Measurements from ENCODE around the gene SRI.
"Not testable (repeated sequence)": the region's sequence is repeated elsewhere in the genome, so short reads cannot be mapped to it uniquely, and the experiment has no call there.

The SRI gene

DNA sequence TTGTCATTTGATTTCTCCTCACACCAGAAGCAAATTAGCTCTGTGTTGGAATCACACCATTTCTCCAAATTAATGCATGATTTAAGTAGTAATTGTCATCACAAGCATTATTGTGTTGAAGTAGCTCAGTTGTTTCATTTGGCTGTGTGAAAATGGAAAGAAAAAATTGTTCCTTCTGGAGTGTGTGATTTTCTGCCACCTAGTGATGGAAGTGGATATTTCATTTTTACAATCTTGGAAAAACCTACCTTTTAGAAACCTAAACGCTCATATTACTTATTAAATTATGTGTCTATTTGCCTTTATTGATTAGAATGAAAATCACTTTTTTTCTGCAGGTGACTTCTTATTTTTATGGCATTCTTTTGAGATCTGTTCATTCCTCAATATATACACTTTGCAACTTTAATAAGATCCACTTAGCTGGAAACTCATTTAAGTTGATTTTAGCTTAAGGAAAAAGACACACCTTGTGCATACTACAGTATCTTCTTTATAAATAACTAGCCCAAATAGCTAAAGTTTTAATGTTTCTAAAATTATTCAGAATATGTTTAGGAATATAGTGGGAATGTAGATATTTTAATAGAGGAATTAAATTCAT lies 50.0 kb downstream of the SRI start:
- DNase-seq (ENCODE audit: low spot score in 2 of 2) = no peak
- Mint-ChIP-seq H3K4me1 (no peaks in the 10 kb centered on the region), H3K27ac (no peak overlapping the region), H3K9me3 (no peaks in the 10 kb centered on the region), H3K4me3 (no peak overlapping the region), H3K36me3 (no peaks in the 10 kb centered on the region)
- ATAC-seq = no peak

DNA sequence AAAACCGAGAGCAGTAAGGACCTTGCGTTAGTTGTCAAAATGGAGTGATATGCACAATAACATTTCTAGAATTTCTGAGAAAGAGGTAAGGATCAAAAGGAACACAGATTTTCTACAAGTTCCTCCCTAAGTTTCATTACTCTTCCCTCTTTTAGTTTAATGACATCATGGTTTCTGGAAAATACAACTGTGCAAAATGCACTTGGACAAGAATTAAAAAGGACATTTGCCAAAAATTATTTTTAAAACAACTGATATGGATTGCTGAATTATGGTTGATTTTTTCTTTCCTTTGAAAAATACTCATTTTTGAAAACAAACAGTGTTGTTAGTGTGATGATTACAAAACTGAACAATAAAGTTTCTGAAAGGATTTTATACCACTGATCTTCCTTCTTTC lies 52.1 kb downstream of the SRI start:
- ATAC-seq = no peak
- no peaks in the 10 kb centered on the region for H3K4me1 Mint-ChIP-seq
- no peak overlapping the region for H3K27ac Mint-ChIP-seq
- H3K4me3 Mint-ChIP-seq = no peak overlapping the region
- no peaks in the 10 kb centered on the region for H3K9me3 Mint-ChIP-seq
- H3K36me3 Mint-ChIP-seq = no peaks in the 10 kb centered on the region
- no peak for DNase-seq (ENCODE audit: low spot score in 2 of 2)

DNA sequence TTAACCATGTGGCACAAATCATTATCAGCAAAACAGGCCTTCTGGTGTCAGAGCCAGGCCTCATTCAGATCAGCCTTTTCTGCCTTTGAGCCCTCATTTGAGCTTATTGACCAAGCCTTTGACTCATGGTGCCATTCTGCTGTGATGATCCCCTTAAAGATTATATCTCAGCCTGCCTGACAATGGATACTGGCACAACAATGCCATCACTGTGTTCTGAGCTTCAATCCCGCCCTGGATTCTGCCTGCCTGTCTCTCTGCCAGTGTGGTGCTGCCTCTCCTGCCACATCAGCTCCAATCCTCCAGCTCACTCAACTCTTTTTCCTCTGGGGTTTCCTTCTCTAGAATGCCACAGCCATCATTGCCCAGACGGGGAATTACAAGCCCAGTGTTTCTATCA lies 52.6 kb downstream of the SRI start:
- H3K4me1 Mint-ChIP-seq = no peaks in the 10 kb centered on the region
- DNase-seq (ENCODE audit: low spot score in 2 of 2) = no peak
- H3K27ac Mint-ChIP-seq = no peak overlapping the region
- H3K9me3 Mint-ChIP-seq = no peaks in the 10 kb centered on the region
- H3K4me3 Mint-ChIP-seq = no peak overlapping the region
- H3K36me3 Mint-ChIP-seq = no peaks in the 10 kb centered on the region
- ATAC-seq = no peak

DNA sequence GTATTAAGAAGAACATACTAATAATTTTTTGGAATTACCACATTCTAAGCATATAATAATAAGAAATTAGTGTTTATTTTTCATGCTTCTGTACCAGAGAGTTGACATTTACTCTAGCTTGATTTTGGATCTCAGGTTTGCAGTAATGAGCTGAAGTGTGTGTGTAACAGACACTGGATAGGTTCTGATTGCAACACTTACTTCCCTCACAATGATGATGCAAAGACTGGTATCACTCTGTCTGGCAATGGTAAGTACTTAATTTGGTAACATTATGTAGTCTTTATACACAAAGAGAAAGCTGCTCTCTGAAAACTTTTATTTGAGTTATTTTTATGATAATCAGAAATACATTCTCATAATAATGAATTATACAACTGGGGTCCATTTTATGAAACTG lies 54.1 kb downstream of the SRI start:
- H3K36me3 Mint-ChIP-seq = no peaks in the 10 kb centered on the region
- DNase-seq (ENCODE audit: low spot score in 2 of 2) = no peak
- no peak for ATAC-seq
- no peak overlapping the region for H3K27ac Mint-ChIP-seq
- H3K4me3 Mint-ChIP-seq = no peak overlapping the region
- peaks cover 3% of the 10 kb centered on the region for H3K9me3 Mint-ChIP-seq
- no peaks in the 10 kb centered on the region for H3K4me1 Mint-ChIP-seq

DNA sequence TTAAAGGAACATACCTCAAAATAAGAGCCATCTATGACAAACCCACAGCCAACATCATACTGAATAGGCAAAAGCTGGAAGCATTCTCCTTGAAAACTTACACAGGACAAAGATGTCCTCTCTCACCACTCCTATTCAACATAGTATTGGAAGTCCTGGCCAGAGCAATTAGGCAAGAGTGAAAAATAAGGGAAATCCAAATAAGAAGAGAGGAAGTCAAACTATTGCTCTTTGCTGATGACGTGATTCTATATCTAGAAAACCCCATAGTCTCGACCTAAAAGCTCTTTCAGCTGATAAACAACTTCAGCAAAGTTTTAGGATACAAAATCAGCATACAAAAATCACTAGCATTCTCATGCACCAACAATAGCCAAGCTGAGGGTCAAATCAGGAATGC lies 60.1 kb downstream of the SRI start:
- ATAC-seq, H3K36me3 Mint-ChIP-seq, H3K4me3 Mint-ChIP-seq: not testable (repeated sequence)

DNA sequence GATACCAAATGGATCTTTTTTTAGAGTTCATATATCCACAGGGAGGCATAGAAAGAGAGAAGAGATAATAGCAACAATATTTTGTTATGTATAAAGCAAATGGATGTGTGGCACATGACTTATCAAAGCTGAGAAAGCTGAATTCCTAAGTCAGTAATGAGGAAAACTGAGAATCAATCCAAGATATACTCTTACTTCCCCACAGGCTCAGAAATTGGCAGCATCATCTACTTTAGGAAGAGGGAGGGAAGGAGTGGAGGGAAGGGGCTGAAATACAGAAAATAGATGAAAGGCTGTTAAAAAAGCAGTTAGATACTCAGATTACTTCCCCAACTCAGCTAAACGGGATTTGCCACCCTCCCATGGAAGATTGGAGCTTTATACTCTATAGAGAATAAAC lies 63.5 kb downstream of the SRI start:
- Mint-ChIP-seq H3K4me1 (no peaks in the 10 kb centered on the region), H3K4me3 (no peak overlapping the region), H3K27ac (no peak overlapping the region), H3K36me3 (no peaks in the 10 kb centered on the region), H3K9me3 (peaks cover 21% of the 10 kb centered on the region)
- ATAC-seq = no peak
- no peak for DNase-seq (ENCODE audit: low spot score in 2 of 2)

More for the DNA sequence above, 60.1 kb downstream of the SRI start:
- not testable (repeated sequence) for H3K4me1 Mint-ChIP-seq; H3K27ac Mint-ChIP-seq; DNase-seq (ENCODE audit: low spot score in 2 of 2)
- H3K9me3 Mint-ChIP-seq = peaks cover 23% of the 10 kb centered on the region

DNA sequence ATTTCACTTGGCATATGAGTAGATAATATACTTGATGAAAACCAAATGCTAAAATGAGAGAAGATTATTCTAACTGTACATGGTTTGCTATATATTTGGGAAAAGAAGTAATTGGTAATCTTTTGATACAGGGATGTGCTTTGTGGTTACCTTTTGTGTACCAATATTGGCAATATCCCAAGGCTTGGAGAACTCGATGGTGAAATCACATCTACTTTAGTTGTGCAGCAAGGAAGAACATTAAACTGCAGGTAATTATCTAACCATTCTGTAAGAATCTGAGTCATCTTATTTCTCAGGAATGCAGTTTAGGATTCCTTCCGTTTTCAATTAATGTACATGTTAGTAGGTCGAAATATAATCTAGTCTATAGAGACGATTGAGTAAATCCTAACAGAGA lies 64.1 kb downstream of the SRI start:
- ATAC-seq (no peak), DNase-seq (ENCODE audit: low spot score in 2 of 2) (no peak)
- Mint-ChIP-seq H3K4me1 (no peaks in the 10 kb centered on the region), H3K4me3 (no peak overlapping the region), H3K27ac (no peak overlapping the region), H3K9me3 (peaks cover 21% of the 10 kb centered on the region), H3K36me3 (no peaks in the 10 kb centered on the region)
